ENCODE data around the gene DEFB127.
"Not testable (repeated sequence)": the region's sequence is repeated elsewhere in the genome, so short reads cannot be mapped to it uniquely, and the experiment has no call there.

The DEFB127 gene

GRCh38 chr20:157154-157553 lies at the start of gene DEFB127:
TSS of gene DEFB127 (plus strand) at chr20:157454. CDS start at chr20:157545, 91 bp downstream.
- no peak for DNase-seq (ENCODE audit: low read depth)

- no peak for DNase-seq (ENCODE audit: low read depth)
Observed at GRCh38 chr20:112396-112795, 44.9 kb upstream of the DEFB127 start.

- no peak for DNase-seq (ENCODE audit: low read depth)
Observed at GRCh38 chr20:117518-117917, 39.7 kb upstream of the DEFB127 start.

- DNase-seq (ENCODE audit: low read depth): not testable (repeated sequence)
Observed at GRCh38 chr20:129786-130323, 27.4 kb upstream of the DEFB127 start.

GRCh38 chr20:137668-138490 lies 19.4 kb upstream of the DEFB127 start:
- peak; percentile 21 for DNase-seq (ENCODE audit: low read depth)

- DNase-seq (ENCODE audit: low read depth): no peak
Observed at GRCh38 chr20:142290-142689, 15.0 kb upstream of the DEFB127 start, which contains the start of gene DEFB126. TSS of gene DEFB126 (plus strand) at chr20:142590. CDS start at chr20:142629, 39 bp downstream.

GRCh38 chr20:145877-146276 lies 11.4 kb upstream of the DEFB127 start:
- DNase-seq (ENCODE audit: low read depth): no peak

GRCh38 chr20:152131-152530 lies 5.1 kb upstream of the DEFB127 start:
- no peak for DNase-seq (ENCODE audit: low read depth)

- DNase-seq (ENCODE audit: low read depth): no peak
Observed at GRCh38 chr20:164618-165017, 7.4 kb downstream of the DEFB127 start.

- no peak for DNase-seq (ENCODE audit: low read depth)
Observed at GRCh38 chr20:168876-169275, 11.6 kb downstream of the DEFB127 start.

- DNase-seq (ENCODE audit: low read depth): no peak
Observed at GRCh38 chr20:184288-184687, 27.0 kb downstream of the DEFB127 start.

GRCh38 chr20:187733-188132 lies 30.5 kb downstream of the DEFB127 start:
- no peak for DNase-seq (ENCODE audit: low read depth)

GRCh38 chr20:189611-190010 lies 32.4 kb downstream of the DEFB127 start, which contains the start of gene DEFB128:
TSS of gene DEFB128 (minus strand) at chr20:189711. CDS start at chr20:189623, 88 bp downstream.
- no peak for DNase-seq (ENCODE audit: low read depth)

- DNase-seq (ENCODE audit: low read depth): no peak
Observed at GRCh38 chr20:198225-198624, 41.0 kb downstream of the DEFB127 start.

- DNase-seq (ENCODE audit: low read depth): no peak
Observed at GRCh38 chr20:199996-200395, 42.7 kb downstream of the DEFB127 start.

GRCh38 chr20:203630-204029 lies 46.4 kb downstream of the DEFB127 start:
- DNase-seq (ENCODE audit: low read depth): not testable (repeated sequence)
